Inferior parietal cortex (tissue), 1 donor: ENCODE measurements around the gene VPS4A.
"Not testable (repeated sequence)": the region's sequence is repeated elsewhere in the genome, so short reads cannot be mapped to it uniquely, and the experiment has no call there.

Experiments
- DNase-seq: peaks from one replicate; pipeline ENCODE4 v3.0.0-alpha.2; 2016; ENCODE audit errors: extremely low spot score

VPS4A gene

DNA sequence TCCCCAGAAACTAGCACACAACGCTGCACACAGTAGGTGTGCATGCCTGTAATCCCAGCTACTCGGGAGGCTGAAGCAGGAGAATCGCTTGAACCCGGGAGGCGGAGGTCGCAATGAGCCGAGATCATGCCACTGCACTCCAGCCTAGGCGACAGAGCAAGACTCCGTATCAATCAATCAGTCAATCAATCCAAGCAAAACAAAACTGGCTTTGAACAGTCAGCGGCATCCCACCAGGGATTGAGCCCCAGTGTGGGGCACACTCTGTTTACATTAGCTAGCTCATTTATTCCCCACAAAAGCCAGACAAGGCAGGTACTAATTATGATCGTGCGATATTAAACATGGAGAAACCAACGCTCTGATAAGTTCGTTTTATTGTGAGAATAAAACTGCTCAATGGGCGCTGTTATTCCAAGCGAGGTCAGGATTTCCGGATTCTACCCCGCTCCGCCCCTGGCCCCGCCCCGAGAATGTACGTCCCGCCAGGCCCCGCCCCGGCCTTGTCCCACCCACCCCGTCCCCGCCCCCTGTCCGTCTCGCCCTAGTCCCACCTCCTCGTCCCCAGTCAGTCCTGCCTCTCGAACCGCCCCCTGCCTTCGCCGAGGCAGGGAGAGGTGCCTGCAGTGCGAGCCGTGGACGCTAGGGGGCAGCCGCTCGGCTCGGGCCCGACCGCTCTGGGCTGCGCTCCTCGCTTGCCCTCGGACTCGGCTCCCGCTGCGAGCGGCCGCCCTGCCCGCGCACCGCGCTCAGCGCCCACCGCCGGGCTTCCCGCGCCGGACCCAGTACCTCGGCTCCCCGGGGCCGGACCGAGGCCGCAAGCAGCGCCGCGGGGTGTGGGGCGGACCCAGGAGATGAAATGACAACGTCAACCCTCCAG lies at the start of gene VPS4A:
VPS4A (plus strand) TSS at position 698 of the 880 bp plus-strand sequence; CDS start at position 860, 162 bp downstream.
- DNase-seq: peak; percentile 95

- no peak for DNase-seq
Observed at GRCh38 chr16:69266334-69267063, 44.7 kb upstream of the VPS4A start.

DNA sequence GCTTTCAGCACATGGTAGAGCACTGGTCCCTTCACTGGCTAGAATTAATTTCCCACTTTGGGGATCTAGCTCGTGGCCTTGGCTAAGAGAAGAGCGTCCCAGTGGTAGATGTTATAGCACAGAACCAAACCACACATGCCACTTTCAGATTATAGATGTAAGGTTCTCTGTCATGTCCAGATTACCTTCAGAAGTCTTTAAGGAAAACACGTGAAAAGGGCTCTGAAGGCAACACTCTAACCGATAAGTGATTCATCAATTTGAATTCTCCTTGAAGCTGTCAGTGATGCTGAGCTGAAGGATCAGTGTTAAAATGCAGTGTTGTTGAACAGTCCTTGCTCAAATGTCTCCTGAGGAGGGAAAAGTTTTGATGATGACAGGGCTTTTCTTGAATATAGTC lies 43.5 kb upstream of the VPS4A start:
- no peak for DNase-seq

DNA sequence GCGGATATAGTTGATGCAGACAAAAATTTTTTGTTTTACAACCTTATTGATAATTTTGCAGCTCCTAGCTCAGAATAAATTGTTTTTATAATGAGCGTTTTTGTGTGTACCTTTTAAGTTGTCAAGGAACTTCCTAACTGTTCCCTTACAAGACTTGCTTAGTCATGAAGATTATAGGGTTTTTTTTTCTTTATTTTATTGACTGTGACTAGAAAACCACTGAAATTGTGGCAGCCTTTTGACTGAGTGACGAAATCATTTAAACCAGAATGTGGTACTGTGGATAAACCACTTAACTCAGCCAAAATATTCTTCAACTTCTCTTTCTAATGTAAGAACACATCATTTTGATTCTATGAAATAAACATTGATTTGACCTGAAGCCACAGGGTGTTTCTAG lies 40.8 kb upstream of the VPS4A start:
- no peak for DNase-seq

DNA sequence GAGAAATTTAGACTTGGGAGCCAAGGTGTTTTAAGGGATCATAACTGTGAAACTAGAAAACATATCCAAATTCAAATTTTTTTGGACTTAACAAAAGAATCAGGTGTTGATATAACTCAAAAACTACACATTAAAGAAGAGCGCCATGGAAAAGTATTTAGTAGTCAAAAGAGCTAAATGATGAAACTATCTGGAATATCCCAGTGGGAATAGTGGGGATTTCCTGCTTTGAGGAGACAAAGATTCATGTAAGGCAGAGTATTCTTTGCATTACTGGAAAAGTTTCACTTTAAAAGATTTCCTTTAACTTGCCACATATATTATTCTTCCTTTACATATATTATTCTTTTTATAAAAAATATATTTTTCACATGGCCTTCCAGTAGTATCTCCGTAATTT lies 40.3 kb upstream of the VPS4A start:
- DNase-seq: no peak

- DNase-seq: no peak
Observed at GRCh38 chr16:69273009-69273408, 38.1 kb upstream of the VPS4A start.

DNA sequence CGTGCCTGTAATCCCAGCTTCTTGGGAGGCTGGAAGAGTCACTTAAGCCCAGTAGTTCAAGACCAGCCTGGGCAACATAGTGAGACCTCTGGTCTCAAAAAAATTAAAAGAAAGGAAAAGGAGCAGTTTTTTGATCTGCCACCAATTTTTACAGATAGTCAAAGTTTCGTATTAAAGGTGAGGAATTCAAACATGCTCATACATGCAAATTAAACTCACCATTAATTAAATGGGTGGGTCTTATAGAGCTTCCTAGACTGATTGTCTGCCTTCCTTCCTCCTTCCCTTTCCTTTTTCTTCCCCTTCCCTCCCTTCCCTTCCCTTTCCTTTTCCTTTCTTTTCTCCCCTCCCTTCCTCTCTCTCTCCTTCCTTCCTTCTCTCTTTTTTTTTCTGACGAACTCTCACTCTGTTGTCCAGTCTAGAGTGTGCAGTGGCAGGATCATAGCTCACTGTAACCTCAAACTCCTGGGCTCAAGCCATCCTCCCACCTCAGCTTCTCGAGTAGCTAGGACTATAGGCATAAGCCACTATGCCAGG lies 36.4 kb upstream of the VPS4A start:
- no peak for DNase-seq

DNA sequence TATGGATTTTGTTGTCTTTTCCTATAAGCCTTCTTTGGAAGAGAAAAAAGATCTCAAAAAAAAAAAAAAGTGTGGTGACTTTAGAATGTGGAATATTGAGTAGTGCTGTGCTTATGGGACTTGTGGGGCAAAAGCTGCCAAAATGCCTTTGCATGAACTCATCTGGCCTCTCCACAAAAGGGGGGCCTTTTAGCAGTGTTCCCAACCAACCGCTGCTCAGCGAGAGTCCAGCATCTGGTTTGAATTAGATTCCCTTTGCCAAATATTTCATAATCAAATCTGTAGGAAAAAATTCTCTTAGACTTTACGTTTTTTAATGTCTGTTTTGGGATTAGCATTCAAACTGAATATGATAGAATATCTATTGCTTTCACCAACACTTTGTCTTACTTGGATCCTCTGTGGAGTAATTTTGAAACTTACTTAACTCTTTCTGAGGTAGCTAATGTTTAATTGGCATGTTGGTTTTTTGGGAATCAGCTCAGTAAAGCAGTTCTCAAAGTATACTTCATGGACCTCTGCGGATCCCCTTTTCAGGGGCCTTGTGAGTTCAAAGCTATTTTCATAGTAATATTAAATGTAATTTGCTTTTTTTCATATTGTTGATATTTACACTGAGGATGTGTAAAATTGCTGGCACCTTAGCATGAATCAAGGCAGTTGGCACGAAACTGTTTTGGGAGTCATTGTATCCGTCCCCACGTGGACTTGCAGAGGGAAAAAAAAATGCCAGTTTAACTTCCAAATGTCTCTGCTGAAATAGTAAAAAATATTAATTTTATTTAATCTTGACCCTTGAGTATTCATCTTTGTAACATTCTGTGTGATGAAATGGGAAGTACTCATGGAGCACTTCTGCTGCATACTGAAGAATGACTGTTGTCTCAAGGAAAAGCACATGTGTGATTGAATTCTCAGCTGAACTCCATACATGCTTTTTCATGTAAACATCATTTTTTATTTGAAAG lies 34.7 kb upstream of the VPS4A start:
- DNase-seq: no peak

DNA sequence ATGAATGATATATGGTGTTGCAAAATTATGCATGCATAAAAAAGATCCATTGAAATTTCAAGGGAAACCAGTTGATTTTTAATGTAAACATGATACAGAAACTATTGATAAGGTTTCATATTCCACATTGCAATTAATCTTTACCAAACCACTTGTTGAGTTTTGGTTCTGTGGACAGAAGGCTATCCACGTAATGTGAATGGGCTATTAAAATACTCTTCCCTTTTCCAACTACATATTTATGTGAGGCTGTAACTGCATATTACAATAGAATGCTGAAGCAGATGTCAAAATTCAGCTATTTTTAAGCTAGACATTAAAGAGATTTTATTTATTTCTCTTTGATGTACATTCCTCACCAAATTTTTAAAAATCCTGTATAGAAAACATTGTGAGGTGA lies 33.7 kb upstream of the VPS4A start:
- DNase-seq: no peak

- DNase-seq: no peak
Observed at GRCh38 chr16:69283851-69284250, 27.3 kb upstream of the VPS4A start.

DNA sequence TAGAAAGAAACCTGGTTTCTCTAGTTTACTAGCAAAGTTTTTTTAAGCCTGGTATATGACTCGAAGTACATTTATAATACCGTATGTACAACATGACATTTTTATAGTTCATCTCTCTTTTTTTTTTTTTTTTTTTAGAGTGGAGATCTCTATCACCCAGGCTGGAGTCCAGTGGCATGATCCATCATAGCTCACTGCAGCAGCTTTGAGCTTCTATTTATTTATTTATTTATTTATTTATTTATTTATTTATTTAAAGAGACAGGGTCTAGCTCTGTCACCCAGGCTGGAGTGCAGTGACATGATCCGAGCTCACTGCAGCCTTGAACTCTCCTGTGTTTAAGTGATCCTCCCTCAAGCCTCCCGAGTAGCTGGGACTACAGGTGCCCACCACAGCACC lies 25.9 kb upstream of the VPS4A start:
- DNase-seq: no peak

DNA sequence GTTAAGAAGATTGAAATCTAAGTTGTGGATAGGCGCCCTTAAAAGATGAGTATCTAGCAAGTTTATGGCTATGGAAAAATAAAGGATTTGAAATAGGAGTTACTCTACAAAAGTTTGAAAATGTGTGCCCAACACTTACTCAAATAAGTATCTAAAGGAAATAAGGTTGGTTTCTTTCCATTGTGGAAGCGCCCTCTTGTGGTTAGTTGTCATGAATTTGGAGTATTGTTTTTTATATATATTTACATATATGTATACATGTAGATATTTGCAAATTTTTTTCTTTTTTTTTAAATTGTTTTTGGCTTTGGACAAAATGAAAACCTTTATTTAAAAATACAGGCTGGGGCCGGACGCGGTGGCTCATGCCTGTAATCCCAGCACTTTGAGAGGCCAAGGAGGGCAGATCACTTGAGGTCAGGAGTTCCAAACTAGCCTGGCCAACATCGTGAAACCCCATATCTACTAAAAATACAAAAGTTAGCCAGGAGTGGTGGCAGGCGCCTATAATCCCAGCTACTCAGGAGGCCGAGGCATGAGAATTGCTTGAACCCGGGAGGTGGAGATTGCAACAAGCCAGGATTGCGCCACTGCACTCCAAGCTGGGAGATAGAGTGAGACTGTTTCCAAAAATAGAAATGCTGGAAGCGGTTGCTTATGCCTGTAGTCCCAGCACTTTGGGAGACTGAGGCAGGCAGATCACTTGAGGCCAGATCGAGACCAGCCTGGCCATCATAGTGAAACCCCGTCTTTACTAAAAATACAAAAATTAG lies 24.0 kb upstream of the VPS4A start:
- peak; percentile 89 for DNase-seq

GRCh38 chr16:69291657-69292056 lies 19.5 kb upstream of the VPS4A start:
- not testable (repeated sequence) for DNase-seq

DNA sequence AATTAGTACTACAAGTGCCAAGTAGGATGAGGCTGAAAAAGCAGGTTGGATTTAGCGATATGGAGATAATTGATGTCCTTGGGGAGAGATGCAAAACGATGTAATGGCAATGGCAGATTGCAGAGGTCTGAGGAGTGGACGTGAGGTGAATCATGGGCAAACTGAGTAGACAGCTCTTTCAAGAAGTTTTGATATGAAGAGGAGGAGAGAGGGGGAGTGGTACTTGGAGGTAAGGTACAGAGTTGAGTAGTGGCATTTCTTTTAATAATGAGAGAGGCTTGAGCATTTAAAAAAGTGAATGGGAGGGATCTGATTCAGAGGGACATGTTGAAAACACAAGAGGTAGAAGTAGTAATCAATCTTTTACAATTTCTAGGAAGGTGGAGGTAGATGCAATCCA lies 17.7 kb upstream of the VPS4A start:
- no peak for DNase-seq

DNA sequence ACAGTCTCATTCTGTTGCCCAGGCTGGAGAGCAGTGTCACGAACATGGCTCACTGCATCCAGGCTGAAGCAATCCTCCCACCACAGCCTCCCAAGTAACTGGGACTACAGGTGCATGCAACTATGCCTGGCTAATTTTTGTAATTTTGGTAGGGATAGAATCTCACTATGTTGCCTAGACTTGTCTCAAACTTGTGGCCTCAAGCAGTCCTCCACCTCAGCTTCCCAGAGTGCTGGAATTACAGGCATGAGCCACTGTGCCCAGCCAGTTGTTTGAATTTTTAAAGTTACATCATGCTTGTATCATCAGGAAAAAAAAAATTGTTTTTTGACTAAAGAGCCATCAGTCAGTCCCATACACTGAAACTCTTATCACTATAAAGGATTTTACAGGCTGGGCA lies 17.1 kb upstream of the VPS4A start:
- no peak for DNase-seq

DNA sequence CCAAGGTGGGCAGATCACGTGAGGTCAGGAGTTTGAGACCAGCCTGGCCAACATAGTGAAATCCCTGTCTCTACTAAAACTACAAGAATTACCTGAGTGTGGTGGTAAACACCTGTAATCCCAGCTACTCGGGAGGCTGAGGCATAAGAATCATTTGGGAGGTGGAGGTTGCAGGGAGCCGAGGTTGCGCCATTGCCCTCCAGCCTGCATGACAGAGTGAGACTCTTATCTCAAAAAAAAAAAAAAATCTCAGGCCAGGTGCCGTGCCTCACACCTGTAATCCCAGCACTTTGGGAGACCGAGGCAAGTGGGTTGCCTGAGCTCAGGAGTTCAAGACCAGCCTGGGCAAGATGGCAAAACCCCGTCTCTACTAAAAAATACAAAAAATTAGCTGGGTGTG lies 14.4 kb upstream of the VPS4A start:
- not testable (repeated sequence) for DNase-seq

DNA sequence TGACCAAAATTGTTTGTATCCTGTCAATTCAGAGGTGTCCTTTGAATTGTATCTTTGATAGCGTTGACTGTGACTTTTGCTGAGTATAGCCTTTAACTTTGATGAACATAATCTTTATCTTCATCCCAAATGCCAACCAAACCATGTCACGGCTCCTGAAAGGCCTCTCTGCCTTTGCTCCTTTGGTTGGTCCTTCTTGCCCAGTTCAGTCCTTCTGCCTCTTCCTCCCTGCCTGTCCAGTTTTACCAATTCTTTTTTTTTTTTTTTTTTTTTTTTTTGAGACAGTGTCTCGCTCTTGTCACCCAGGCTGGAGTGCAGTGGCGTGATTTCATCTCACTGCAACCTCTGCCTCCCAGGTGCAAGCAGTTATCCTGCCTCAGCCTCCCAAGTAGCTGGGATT lies 12.9 kb upstream of the VPS4A start:
- DNase-seq: no peak

DNA sequence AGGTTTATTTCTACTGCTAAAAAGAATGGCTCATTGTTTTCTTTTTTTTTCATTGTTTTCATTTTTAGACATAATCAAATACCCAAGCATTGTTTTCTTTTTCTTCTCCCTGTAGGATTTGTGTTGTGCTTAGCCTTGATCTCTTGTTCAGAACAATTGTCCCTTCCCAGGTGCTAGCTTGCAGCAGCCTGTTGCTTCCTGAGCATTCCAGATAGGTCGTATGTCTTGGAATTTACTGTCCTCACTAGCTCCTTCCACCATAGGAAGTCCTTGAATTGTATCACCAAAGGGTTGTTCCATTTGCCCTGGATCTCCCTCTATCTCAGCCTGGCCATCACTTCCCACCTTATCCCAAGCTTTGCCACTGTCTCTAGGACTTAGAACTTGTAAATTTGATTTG lies 10.0 kb upstream of the VPS4A start:
- no peak for DNase-seq

- no peak for DNase-seq
Observed at GRCh38 chr16:69301861-69302260, 9.3 kb upstream of the VPS4A start.

- no peak for DNase-seq
Observed at GRCh38 chr16:69302301-69302700, 8.8 kb upstream of the VPS4A start.

DNA sequence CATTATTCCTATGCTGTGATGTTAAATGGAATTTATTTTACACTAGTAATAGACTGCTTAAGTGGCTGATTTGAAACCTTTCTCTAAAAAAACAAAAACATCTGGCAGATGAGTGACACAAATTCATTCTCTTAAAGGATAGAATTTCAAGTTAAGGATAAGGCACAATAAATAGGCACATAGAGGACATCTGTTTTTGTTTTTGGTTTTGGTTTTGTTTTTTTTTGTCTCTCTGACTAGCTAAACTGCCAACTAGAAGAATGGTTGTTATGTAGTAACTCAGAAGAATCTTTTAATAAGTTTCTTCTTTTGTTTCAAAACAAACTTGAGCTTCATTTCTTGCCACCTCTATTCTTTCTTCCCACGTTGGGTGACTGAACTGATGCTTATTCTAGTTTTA lies 5.1 kb upstream of the VPS4A start:
- no peak for DNase-seq
